HepG2 (cell line): ENCODE results near the gene UBTF. TPM values are rescaled to one million over a fixed set of nuclear protein-coding genes. Genes with fewer than 3 reads are reported as not detected.

Source experiments
- CAMTA2 ChIP-seq: sonication (generic); formaldehyde crosslinking; IDR thresholded peaks from 2 replicates; pipeline ENCODE4 v1.4.0; 2020; ENCODE audit warnings: mild to moderate bottlenecking, missing genetic modification reagents, borderline replicate concordance
- ETS1 ChIP-seq: sonication (generic); formaldehyde crosslinking; IDR thresholded peaks from 2 replicates; pipeline ENCODE4 v1.4.0; 2020; ENCODE audit warnings: missing genetic modification reagents
- HIVEP1 ChIP-seq: sonication (generic); formaldehyde crosslinking; IDR thresholded peaks from 2 replicates; pipeline ENCODE4 v1.4.0; 2020; ENCODE audit warnings: mild to moderate bottlenecking, missing genetic modification reagents
- MED8 ChIP-seq: sonication (generic); formaldehyde crosslinking; IDR thresholded peaks from 2 replicates; pipeline ENCODE4 v1.8.1; 2023; ENCODE audit warnings: mild to moderate bottlenecking, missing genetic modification reagents; ENCODE audit not compliant: insufficient replicate concordance
- MYNN ChIP-seq: sonication (generic); formaldehyde crosslinking; IDR thresholded peaks from 2 replicates; pipeline ENCODE4 v1.4.0; 2020; ENCODE audit warnings: mild to moderate bottlenecking, low read depth, missing genetic modification reagents
- PLRG1 ChIP-seq: fragments of 450-650 bp; conservative IDR thresholded peaks from 2 replicates; pipeline ENCODE4 v1.6.1; 2016
- POGK ChIP-seq: sonication (generic); formaldehyde crosslinking; conservative IDR thresholded peaks from 2 replicates; pipeline ENCODE4 v1.8.0; 2022; ENCODE audit warnings: mild to moderate bottlenecking, moderate library complexity, missing genetic modification reagents
- RBAK ChIP-seq: sonication (generic); formaldehyde crosslinking; IDR thresholded peaks from 2 replicates; pipeline ENCODE4 v1.5.1; 2020; ENCODE audit warnings: mild to moderate bottlenecking, missing genetic modification reagents
- TBL1XR1 ChIP-seq: fragments of 150-350 bp; IDR thresholded peaks from 2 replicates; pipeline ENCODE4 v1.6.1; 2014; ENCODE audit warnings: borderline replicate concordance, low read length; ENCODE audit not compliant: partially characterized antibody
- TMF1 ChIP-seq: sonication (generic); formaldehyde crosslinking; IDR thresholded peaks from 2 replicates; pipeline ENCODE4 v1.8.1; 2022; ENCODE audit warnings: low read depth, missing genetic modification reagents
- XRCC5 ChIP-seq: fragments of 200-400 bp; formaldehyde crosslinking; optimal IDR thresholded peaks from 2 replicates; pipeline ENCODE3; 2017; ENCODE audit warnings: mild to moderate bottlenecking, low read length
- ZBTB44 ChIP-seq: sonication (generic); formaldehyde crosslinking; IDR thresholded peaks from 2 replicates; pipeline ENCODE4 v1.4.0; 2020; ENCODE audit warnings: missing genetic modification reagents
- ZEB1 ChIP-seq: IDR thresholded peaks from 2 replicates; pipeline ENCODE4 v1.6.1; 2012; ENCODE audit warnings: mild to moderate bottlenecking, low read depth, inconsistent platforms; ENCODE audit not compliant: insufficient replicate concordance
- ZNF225 ChIP-seq: sonication (generic); formaldehyde crosslinking; IDR thresholded peaks from 2 replicates; pipeline ENCODE4 v1.4.0; 2020; ENCODE audit warnings: mild to moderate bottlenecking, missing genetic modification reagents
- ZNF510 ChIP-seq: sonication (generic); formaldehyde crosslinking; IDR thresholded peaks from 2 replicates; pipeline ENCODE4 v1.4.0; 2020; ENCODE audit warnings: low read depth, mild to moderate bottlenecking, missing genetic modification reagents
- ZNF878 ChIP-seq: sonication (generic); formaldehyde crosslinking; IDR thresholded peaks from 2 replicates; pipeline ENCODE4 v1.8.1; 2023; ENCODE audit warnings: mild to moderate bottlenecking, missing genetic modification reagents, moderate library complexity
- polyA plus RNA-seq, 8 experiments: library from polyadenylated mRNA; depleted of rRNA in 3 of 8; stranded (reverse) in 7 of 8; unstranded in 1 of 8; fragments of >200 nt; fragmentation: Illumina TruSeq in 4 of 8; extraction: Trizol in 4 of 8; gene quantifications; 2 replicates each; pipeline versions ENCODE4 v1.2.1 to v1.2.3, GENCODE V29; 2011 to 2016; ENCODE audit warnings: low read depth in 4 of 8, missing spikeins in 1 of 8, mixed read lengths in 1 of 8; ENCODE audit not compliant: insufficient read depth in 1 of 8
- total RNA-seq, 5 experiments: library from RNA; depleted of rRNA; stranded (reverse); fragments of >200 nt; fragmentation: Illumina TruSeq; extraction: Trizol; gene quantifications; 2 replicates each; pipeline ENCODE4 v1.2.3, GENCODE V29; 2016; ENCODE audit warnings: low read depth in 1 of 5
- TF ChIP-seq, protein P1 (sequence below): sonication (generic); formaldehyde crosslinking; IDR thresholded peaks from 2 replicates; pipeline ENCODE4 v1.8.0; 2022; ENCODE audit warnings: mild to moderate bottlenecking, missing genetic modification reagents, moderate library complexity
- TF ChIP-seq, protein P2 (sequence below): sonication (generic); formaldehyde crosslinking; IDR thresholded peaks from 2 replicates; pipeline ENCODE4 v1.8.1; 2023; ENCODE audit warnings: missing genetic modification reagents, mild to moderate bottlenecking, borderline replicate concordance
- TF ChIP-seq, protein P3 (sequence below): IDR thresholded peaks from 2 replicates; pipeline ENCODE4 v1.4.0; 2020; ENCODE audit warnings: mild to moderate bottlenecking, missing genetic modification reagents

The UBTF gene
- total and polyA plus RNA-seq, 2 of the 13 experiments (the other 11 are each of a cell fraction or from before 2014, with no cell fraction given): 15.2 to 60.9 TPM

DNA sequence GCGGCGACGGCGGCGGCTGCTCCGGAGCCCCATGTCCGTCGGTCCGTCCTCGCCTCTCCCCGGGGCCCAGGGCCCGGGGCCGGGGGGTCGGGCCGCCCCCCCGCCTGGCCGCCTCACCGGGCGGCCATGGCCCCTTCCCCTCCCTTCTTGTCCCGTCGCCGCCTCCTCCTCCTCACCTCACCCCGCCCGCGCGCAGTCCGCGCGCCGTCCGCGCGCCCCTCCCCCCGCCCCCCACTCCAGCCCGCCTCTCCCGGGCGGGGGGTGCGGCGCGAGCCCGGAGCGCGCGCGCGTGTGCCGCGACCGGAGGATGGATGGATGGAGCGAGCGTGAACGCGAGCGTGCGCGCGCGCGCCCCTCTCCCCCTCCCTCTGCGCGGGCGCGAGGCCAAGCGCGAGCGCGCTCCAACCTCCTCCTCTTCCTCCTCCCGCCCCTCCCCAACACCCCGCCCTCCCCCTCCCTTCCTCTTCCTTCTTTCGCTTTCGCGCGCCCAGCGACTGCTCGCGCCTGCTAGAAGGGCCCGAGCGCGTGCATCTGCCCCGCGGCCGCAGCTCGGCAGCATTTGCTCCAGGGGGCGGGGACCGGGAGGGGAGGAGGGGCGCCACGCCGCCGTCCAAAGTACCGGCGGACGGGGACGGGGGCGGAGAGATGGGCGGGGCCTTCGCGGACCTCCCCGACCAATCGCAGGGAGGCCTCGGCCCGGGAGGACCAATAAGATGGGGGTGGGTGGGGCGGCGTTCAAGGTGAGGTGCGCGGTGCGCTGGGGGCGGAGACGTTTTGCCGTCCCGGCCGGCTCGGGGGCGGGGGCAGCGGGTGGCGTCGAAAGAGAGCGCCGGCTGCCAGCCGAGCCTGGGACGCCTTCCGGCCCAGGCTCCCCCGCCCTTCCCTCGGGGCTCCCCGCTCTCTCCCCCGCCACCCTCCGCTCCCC lies 19.7 kb downstream of the UBTF start, which contains the start of gene ATXN7L3 (continued):
- TF ChIP-seq TBL1XR1 (no peak), ZNF878 (CRISPR knock-in tag) (no peak), XRCC5 (no peak), ZBTB44 (no peak), MYNN (CRISPR knock-in tag) (no peak), CAMTA2 (CRISPR knock-in tag) (no peak), POGK (CRISPR knock-in tag) (0 out of 2 replicates have a peak, but pooled peaks have one; percentile 7), ZNF510 (no peak), ETS1 (CRISPR knock-in tag) (peak; percentile 76; the same call in 1 of the 2 replicates), MED8 (no peak), PLRG1 (no peak), RBAK (no peak), TMF1 (CRISPR knock-in tag) (no peak), HIVEP1 (CRISPR knock-in tag) (no peak), ZNF225 (no peak), ZEB1 (no peak)
- TF ChIP-seq, protein P1, sequence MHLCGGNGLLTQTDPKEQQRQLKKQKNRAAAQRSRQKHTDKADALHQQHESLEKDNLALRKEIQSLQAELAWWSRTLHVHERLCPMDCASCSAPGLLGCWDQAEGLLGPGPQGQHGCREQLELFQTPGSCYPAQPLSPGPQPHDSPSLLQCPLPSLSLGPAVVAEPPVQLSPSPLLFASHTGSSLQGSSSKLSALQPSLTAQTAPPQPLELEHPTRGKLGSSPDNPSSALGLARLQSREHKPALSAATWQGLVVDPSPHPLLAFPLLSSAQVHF (CRISPR knock-in tag): no peak
- TF ChIP-seq, protein P2, sequence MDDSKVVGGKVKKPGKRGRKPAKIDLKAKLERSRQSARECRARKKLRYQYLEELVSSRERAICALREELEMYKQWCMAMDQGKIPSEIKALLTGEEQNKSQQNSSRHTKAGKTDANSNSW: no peak
- TF ChIP-seq, protein P3, sequence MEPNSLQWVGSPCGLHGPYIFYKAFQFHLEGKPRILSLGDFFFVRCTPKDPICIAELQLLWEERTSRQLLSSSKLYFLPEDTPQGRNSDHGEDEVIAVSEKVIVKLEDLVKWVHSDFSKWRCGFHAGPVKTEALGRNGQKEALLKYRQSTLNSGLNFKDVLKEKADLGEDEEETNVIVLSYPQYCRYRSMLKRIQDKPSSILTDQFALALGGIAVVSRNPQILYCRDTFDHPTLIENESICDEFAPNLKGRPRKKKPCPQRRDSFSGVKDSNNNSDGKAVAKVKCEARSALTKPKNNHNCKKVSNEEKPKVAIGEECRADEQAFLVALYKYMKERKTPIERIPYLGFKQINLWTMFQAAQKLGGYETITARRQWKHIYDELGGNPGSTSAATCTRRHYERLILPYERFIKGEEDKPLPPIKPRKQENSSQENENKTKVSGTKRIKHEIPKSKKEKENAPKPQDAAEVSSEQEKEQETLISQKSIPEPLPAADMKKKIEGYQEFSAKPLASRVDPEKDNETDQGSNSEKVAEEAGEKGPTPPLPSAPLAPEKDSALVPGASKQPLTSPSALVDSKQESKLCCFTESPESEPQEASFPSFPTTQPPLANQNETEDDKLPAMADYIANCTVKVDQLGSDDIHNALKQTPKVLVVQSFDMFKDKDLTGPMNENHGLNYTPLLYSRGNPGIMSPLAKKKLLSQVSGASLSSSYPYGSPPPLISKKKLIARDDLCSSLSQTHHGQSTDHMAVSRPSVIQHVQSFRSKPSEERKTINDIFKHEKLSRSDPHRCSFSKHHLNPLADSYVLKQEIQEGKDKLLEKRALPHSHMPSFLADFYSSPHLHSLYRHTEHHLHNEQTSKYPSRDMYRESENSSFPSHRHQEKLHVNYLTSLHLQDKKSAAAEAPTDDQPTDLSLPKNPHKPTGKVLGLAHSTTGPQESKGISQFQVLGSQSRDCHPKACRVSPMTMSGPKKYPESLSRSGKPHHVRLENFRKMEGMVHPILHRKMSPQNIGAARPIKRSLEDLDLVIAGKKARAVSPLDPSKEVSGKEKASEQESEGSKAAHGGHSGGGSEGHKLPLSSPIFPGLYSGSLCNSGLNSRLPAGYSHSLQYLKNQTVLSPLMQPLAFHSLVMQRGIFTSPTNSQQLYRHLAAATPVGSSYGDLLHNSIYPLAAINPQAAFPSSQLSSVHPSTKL: no peak
